Activated CD4-positive, CD25-positive, alpha-beta regulatory T cell treated with anti-CD3 and anti-CD28 coated beads, Interleukin-2, amount 50 U/mL, for 24 hours (primary cell): Measurements from ENCODE around the gene NFE2.
"Not testable (repeated sequence)": the region's sequence is repeated elsewhere in the genome, so short reads cannot be mapped to it uniquely, and the experiment has no call there.

Experiments used
- ATAC-seq, 2 donors: fragments of 150-1000 bp; cut with Tn5 transposase; one replicate each; pipeline ENCODE4 v1.10.0; 2021; ENCODE audit warnings: mild to moderate bottlenecking in 1 of 2, moderate library complexity in 1 of 2

NFE2 gene

DNA sequence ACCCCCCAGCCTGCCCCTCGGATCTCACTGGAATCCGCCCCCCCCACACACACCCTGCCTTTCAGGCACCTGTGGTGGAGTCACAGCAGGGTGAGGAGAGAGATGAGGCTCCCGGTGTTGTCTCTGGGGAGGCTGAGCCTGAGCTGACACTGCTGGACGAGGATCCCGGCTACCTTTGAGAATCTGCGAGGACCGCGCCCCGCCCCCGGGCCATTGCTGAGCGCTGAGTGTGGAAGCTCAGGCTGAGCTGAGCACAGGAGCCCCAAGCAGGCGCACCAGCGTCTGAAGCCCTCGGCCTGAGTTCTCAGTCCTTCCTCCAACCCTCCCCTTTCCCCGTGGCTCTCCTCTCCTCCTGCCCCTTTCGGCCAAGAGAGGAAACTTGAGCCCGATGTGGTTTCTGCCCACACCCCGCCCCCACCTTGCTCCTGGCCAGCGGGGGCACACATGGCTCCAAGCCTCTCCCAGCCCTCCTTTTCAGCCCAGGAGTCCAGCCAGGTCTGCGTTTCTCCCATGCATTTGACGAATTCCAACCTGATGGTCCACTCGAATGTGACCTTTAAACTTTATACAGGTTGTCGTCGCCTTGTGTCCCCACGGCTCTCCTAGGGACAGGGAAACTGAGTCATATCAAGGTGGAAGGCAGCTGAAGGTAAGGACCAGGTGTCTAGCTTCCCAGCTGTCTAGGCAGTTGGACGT is at the start of gene NFE2:
NFE2 (minus strand) TSS at position 284 of the 696 bp plus-strand sequence. CDS start 5,767 bp downstream, outside the sequence.
- peak; percentile 57 to 61 for ATAC-seq

DNA sequence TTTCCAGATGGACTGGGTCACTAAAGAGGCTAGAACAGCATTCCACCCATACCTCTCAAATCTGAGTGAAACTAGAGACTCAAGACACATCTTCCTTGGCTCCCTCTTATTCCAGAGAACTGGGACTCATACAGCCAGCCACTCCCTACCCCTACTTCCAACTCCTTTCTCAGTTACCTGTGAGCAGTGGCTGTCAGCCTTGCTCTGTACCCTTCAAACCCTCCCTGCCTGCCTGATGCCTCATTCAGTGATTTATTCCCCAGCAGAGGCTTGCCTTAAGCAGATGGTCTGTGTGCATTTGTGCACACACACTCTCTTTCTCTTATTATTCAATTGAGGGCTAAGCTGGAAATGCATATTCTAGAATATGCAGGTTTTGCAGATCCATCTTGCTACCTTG is 48.9 kb upstream of the NFE2 start:
- no peak for ATAC-seq

- no peak for ATAC-seq
Measured at GRCh38 chr12:54349036-54349435, 48.2 kb upstream of the NFE2 start.

GRCh38 chr12:54341378-54342300 is 40.8 kb upstream of the NFE2 start:
- no peak for ATAC-seq

DNA sequence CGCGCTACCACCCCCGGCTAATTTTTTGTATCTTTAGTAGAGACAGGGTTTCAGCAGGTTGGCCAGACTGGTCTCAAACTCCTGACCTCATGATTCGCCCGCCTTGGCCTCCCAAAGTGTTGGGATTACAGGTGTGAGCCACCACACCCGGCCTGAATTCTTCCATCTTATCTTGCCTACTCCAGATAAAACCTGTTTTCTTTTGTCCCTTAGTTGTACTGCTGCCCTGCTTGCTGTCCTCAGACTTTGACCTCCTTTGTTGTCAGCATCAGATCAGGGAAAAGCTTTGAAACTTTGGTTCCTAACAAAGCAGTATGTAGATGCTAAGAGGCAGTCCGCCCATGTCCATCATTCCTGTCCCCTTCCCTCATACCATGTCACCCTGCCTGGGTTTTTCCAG is 40.0 kb upstream of the NFE2 start:
- no peak for ATAC-seq

GRCh38 chr12:54338698-54339296 is 38.0 kb upstream of the NFE2 start:
- no peak for ATAC-seq

DNA sequence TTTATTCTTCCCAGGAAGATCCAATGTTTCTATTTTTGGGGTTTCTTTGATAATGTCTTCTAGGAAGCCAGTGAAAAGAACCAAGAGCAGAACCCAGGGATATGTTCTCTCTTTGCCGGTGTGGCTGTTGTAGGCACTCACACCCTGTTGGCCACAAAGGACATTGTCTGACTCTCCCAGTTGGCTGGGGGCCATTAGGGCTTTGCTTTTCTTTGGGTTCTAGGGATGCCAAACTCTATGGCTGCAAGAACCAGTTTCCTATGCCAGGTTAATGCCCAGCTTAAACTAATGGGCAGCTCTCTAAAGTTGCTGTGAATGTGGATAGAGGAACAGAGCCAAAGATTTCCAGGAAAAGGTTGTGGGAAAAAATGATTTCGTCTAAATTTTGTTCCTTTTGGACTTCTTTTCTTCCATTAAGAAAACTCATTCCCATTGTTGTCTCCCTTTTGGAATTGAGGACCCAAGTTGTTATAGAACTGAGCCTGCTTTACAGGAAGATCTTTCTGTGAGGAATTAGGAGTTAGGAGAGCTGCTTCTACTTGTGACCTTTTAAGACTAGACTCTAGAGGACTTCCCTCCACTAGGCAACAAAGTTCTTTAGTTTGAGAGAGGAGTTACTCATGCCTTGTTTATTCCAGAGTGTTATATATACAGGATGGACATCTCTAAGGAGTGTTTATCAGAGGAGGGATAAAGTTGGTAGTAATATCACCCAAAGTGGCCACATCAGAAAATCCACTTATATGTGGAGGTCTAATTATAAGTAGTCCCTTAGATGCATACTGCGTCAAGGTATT is 37.2 kb upstream of the NFE2 start:
- no peak for ATAC-seq

DNA sequence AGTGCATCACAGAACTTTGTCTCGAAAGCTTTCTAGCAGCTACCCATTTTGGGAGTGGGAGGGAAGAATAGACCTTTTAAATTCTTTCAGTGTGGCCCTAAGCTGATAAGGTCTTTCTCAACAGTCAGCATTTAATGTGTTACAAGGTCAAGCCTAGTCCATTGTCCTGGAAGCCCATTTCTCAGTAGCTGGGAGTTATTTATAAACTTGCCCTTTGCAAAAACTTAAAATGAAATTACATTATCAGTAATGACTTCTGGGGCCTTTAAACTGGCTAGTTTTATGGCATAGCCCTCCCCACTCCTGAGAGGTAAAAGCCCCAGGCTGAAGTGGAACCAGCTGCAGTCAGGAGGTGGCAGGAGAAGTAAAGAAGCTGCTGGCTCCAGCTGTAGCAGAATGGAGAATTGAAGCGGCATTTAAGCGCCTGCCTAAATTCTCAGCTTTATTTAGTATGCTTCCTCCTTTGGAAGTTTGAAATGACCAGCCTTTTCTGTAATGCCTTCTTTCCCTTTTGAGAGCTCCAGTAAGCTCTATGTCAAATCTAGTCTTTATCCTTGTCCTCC is 36.5 kb upstream of the NFE2 start:
- no peak for ATAC-seq

- ATAC-seq: no peak
Measured at GRCh38 chr12:54333420-54334034, 32.7 kb upstream of the NFE2 start.

- ATAC-seq: no peak
Measured at GRCh38 chr12:54331461-54331860, 30.6 kb upstream of the NFE2 start.

DNA sequence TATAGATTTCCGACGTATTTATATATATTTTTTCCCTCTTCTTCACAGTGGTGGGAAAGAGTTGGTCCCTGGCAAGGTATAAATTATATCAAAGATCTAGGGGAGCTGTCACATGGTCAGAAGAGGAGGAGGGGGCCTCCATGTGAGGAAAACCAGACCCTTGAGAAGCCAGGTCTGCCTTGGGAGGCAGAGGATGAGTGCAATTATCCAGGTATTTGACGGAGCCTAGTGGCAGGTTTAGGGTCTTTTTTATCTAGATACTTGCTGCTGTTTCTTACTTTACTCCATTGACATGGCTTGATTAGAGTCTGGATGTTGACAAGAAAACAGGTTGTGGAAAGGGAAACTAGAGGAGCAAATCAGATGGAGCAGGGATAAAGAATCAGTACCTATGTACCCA is 29.6 kb upstream of the NFE2 start:
- ATAC-seq: no peak

DNA sequence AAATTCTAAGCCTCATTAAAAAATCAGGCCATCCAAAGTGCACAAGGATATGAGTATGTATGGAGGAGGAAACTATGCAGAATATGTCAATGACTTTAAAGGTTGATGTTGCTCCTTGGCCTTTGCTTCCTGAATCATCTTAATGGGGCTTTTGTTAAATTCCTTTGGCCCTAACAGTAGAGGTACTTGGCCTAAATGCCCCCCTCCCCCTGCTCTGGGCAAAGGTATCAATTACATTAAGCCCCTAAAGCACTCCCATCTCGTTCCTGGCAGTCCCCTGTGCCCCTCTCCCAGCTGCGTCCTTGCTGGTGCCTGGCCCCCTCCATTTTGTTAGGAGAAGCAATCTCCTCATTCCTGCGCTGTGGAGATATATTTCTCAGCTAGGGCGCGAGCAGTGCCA is 28.9 kb upstream of the NFE2 start:
- no peak for ATAC-seq

- ATAC-seq: no peak
Measured at GRCh38 chr12:54328595-54329337, 28.0 kb upstream of the NFE2 start.

- not testable (repeated sequence) for ATAC-seq
Measured at GRCh38 chr12:54325442-54326109, 24.8 kb upstream of the NFE2 start.

DNA sequence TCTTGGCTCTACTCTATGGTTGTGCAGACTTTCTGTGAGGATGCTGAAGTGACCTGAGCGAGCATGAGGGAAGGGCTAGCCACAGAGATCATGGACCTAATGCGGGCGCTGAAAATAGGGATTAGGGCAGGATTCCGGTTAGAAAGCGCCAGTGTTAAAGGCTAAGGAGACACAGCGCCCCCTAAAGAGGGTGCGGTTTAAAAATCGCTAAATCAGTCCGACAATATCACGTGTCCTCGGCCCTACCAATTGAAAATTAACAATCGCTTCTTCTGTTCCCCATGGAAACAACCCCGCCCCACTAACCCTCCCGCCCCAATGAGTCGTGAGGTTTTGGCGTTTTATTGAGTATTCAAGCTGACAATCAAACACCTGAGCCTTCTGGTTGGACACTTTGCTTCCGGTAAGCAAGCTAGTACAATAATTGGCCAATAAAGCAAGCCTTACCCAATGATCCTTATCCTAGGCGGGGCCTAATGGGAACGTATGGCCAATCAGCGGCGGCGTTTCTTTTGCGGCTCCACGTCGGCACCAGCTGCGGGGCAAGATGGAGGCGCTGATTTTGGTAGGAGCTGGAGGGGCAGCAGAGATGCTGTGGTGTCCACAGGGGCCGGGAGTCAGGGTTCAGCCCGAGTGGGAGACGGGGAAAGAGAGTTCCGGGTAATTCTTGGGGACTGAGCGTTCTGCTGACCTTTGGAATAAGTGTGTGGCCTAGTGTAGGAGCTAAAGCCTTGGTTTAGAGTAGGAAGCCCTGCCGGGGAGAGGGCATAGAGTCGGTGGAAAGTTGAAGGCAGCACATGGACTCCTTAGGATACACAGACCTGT is 24.0 kb upstream of the NFE2 start, which contains the start of gene COPZ1:
COPZ1 (plus strand) TSS at position 515 of the 825 bp plus-strand sequence; CDS start at position 548, 33 bp downstream.
- peak; percentile 98 to 99 for ATAC-seq

- no peak for ATAC-seq
Measured at GRCh38 chr12:54321363-54321762, 20.5 kb upstream of the NFE2 start.

DNA sequence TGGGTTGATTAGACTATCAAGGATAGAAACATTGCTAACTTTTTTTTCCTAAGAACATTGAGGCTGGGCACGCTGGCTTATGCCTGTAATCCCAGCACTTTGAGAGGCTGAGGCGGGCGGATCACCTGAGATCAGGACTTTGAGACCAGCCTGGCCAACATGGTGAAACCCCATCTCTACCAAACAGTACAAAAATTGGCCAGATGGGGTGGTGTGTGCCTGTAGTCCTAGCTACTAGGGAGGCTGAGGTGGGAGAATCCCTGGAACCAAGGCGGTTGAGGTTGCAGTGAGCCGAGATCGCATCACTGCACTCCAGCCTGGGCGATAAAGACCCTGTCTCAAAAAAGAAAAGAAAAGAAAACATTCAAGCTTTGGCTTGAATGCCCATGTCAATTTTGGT is 11.5 kb upstream of the NFE2 start:
- not testable (repeated sequence) for ATAC-seq

GRCh38 chr12:54311051-54311450 is 10.2 kb upstream of the NFE2 start:
- no peak for ATAC-seq
